PC-9 (cell line): ENCODE measurements around the gene ESD.

Experiments used
- EZH2 ChIP-seq: fragments of 200-600 bp; sonication (generic); IDR thresholded peaks from 2 replicates; pipeline ENCODE4 v1.8.0; 2017; ENCODE audit warnings: antibody characterized with exemption, low read depth
- TF ChIP-seq, protein P1 (sequence below): fragments of 200-600 bp; sonication (generic); conservative IDR thresholded peaks from 2 replicates; pipeline ENCODE4 v1.6.1; 2017; ENCODE audit warnings: mixed run types, antibody characterized with exemption, mild to moderate bottlenecking, moderate library complexity

DNA sequence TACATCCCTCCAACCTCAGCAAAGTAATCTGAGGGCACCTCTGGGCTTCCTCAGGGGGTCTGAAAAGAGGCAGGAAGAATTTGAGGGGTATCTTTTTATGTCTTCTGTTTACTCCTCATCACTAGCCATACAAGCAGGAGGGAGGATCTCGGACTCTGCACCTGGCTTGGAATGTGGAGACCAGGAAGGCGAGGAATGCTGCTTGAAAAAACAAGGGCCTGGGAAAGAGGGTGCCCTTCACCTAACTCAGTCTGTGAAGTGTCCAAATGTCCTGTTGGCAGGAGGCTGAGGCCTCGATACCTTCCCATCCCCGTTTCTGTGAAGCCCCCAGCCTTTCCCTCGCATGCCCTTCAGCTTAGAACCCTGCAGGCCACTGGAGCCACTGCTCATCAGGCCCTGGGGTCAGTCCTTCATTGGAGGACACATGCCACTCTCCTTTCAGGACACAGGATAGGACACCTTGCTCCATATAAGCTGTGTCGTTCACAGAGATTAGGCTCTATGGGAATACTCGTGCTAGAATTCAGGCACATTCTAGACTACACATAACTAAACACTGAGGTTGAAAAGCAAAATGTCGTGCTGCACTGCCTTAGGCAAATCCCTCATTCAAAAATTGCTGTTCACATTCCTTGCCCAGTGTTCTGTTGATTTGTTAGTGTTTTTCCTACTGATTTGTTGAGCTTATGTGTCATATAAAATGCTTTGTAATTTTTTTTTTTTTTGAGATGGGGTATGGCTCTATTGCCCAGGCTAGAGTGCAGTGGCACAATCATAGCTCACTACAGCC lies 49.7 kb downstream of the ESD start:
- TF ChIP-seq, protein P1, sequence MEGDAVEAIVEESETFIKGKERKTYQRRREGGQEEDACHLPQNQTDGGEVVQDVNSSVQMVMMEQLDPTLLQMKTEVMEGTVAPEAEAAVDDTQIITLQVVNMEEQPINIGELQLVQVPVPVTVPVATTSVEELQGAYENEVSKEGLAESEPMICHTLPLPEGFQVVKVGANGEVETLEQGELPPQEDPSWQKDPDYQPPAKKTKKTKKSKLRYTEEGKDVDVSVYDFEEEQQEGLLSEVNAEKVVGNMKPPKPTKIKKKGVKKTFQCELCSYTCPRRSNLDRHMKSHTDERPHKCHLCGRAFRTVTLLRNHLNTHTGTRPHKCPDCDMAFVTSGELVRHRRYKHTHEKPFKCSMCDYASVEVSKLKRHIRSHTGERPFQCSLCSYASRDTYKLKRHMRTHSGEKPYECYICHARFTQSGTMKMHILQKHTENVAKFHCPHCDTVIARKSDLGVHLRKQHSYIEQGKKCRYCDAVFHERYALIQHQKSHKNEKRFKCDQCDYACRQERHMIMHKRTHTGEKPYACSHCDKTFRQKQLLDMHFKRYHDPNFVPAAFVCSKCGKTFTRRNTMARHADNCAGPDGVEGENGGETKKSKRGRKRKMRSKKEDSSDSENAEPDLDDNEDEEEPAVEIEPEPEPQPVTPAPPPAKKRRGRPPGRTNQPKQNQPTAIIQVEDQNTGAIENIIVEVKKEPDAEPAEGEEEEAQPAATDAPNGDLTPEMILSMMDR: no peak
- no peak for TF ChIP-seq EZH2
